HG03457 (cell line): Measurements from ENCODE around the gene STARD13.

Experiments used
- ATAC-seq: cut with Tn5 transposase; IDR thresholded peaks from one replicate; pipeline ENCODE4 v1.9.1; 2021; ENCODE audit warnings: moderate number of reproducible peaks; ENCODE audit not compliant: unreplicated experiment

Gene STARD13

DNA sequence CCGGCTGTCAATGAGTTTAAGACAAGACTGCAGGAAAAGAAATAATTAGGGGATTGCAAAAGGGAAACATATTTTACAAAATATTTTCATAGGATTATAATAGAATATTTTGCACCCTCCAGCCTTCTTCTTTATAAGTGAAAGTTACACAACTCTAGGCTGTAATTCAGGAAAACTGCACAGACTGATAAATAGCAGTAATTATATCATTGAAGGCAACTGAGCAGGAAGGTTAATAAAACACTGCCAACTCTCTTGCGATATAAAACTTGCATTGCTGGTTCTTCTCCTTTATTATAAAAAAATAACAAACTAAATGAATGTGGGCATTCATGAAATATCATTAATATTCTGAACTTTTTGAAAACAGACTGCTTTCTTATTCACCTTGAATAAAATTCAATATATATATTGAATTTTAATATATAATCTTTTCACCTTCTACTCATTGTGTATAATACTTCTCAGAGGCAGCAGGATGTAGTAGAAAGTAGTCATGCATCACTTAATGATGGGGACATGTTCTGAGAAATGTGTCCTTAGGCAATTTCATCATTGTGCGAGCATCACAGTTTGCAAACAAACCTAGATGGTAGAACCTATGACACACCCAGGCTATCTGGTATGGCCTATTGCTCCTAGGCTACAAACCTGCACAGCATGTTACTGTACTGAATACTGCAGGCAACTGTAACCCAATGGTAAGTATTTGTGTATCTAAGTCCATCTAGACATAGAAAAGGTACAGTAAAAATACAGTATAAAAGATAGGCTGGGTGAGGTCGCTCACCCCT lies 24.9 kb upstream of the STARD13 start:
- no peak for ATAC-seq

DNA sequence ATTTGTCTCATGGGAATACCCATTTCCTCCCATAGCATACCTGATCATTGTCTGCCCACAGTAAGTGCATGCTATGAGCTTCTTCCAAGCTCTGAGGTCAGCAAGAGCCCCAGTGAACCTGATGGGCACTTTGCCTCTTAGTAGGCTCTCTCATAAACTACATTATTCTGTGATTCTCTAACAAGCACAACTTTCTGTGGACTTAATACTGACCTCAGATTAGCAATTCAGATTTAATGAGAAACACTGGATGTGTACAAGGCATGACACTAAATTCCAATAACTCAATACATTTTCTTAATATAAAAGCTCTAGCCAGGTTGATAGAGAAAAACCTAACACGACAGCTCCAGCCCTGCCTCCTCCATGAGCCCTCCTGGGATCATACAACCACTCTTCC lies 23.3 kb upstream of the STARD13 start:
- no peak for ATAC-seq

DNA sequence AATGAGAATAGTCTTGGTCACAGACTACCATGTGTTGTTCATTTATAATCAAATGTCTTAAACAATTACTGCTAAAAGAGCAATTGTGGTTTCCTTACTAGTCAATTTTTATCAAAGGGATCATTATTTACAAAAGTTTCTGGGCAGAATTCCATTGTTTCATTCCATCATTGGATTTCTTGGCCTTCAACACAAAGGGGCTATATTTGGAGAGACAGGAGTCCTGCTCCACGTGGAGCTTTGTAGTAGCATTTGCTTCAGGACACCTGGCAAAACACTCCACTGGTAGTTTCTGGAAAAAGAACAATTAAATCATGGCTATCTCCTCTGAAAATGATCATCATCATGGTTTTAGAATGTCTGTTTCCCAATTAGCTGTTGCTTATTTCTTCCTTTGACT lies 22.3 kb upstream of the STARD13 start:
- no peak for ATAC-seq

DNA sequence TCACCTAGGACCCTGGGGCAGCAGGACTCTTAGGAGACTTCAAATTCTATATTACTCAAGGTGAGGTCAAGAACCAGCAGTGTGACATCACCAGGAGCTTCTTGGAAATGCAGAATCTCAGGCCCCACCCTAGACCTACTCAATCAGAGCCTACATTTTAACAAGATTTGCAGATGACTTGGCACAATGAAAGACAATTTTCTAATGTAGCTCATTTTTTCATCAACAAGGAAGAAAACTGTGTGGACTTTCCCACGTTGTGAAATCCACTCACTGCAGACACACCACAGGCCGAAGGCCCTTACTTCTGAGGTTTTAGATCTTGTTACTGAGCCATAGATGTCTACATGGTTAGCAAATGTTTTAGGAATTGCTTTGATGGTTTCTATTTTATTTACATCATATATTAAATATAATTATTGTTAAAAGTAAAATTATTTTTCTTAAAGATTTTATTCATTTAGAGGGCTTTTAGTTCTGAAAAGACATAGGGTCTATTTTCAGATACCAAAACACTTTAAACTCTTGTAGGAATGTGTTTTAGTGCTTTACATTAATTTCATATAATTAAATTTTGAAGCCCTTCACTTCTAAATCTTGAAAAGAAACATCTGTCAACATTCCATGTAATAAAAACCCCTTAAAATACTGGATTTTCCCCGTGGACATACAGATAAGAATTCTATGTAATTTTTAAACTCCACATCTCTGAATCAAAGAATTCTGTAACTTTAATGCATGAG lies 18.5 kb upstream of the STARD13 start:
- no peak for ATAC-seq

DNA sequence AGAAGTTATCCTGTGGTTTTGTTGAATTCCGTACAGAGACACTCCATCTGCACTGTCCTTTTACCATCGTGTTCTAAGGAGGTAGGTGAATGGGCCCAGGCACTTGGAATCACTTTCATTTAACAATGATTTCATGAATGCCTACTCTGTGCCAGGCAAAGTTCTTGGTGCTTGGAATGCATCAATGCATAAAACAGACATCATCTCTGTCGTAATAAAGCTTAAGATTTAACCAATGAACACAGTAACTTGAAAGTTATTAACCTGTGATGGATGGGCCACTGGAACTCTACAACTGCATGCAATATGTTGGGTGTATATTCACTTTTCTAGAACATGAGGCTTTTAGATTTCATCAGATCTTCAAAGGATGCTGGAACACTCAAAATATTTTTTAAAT lies 14.1 kb upstream of the STARD13 start:
- ATAC-seq: no peak

DNA sequence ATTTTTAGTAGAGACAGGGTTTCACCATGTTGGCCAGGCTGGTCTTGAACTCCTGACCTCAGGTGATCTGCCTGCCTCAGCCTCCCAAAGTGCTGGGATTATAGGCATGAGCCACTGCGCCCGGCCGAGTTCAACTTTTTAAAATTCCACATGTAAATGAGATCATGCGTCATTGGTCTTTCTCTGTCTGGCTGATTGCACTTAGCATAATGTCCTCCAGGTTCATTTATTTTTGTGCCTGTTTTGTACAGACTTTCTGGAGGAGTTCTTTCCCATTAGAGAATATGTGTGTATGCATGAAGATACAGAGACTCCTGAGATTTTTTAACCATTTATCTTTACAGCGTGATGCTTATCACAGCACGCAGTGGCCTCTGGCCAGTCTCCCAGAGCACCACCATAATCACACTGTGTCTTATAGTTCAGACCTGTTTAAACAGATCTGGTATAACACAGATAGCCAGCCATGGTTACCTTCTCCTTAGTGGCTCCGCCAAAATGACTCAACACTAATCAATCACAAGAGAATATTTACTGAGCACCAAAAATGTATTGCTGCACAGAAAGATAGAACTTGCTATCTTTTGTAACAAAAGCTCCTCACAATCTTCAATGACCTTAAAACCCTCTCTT lies 11.4 kb upstream of the STARD13 start:
- no peak for ATAC-seq

DNA sequence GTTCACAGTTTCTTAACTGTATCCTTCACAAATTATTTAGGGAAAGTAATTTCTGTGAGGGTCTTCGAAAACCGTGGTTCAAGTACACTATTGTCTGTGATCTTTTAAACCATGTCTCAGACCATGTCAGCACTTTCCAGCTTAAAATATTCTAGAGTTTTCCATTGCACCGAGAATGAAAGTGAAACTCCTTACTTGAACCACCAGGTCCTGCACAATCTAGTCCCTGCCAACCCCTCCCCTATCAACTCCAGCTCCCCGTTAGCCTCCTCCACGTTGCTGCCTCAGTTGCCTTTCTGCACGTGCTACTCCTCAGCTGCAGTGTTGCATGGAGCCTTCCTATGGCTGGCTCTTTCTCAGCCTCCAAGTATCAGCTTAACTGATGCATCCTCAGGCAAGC lies 7.2 kb upstream of the STARD13 start:
- no peak for ATAC-seq

DNA sequence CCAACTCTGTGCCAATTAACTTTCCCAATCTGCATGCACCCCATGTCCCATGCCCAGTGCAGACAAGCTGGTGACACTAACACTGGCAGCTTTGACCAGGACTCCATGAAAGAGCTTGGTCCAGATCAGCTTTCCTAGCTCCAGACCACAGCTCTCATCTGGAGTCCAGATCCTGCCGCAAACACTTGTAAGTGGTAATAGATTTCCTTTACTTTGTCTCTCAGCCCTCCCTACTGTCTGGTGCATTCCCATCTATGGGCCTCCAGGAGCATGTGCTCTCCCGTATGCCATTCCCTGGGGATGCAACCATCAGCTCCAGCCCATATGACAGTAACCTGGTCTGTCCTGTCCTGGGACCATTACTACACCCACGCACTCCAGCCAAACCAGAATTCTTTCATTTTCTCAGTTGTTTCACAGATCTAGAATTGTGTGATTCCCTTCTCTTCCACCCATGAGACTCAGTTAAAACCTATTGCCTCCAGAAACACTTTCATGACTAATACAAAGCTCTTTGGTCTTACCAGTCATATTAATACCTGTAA lies 4.9 kb upstream of the STARD13 start:
- no peak for ATAC-seq

DNA sequence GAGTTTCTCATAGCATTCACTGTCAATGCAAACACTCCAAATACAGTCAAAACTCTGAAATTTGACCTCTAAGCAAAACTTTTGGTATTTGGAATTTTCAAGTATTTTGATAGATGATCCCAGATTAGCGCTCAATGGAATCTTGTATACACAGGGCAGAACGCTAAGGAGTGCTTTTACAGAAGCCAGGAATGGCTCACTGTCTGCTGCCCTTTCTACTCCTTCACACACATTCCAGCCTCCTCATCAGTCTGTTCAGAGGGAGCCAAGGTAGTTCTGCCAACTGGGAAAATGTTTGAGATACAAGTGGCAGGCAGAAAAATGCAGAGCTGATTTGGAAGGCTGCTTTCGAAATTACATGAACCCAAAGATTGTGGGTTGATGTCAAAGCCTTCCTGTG lies 4.4 kb upstream of the STARD13 start:
- no peak for ATAC-seq

DNA sequence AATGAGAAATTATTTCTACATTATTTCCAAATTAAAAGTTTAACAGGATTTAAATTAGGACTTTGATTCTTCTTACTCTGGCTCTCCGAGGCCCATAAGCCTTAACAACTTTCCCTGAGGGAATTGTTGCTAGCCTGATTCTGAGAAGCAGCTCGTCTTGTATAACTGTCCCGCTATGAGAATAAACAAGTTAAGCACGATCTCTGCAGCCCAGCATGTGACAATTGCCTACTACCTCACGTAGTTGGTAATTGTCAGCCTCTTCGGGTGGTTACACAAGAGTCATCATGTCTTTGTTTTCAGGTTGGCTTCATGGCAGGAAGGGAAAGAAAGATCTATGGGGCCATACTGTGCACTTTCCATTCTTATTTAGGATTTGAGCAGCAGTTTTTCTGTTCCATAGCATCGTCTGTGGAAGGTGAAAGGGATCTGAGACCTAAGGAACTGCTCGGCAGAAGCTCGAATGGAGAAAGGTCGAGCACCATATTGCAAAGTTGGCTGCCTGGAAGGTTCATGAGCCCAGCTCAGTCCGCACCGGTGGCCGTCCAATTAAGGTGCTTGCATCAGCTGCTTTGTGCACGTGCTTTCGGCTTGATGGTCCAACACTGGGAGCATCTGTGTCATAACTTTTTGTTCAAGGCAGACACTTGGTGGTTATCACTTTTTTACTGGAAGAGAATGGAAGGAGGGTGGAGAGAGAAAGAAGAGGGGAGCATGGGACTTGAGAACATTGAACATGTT lies 1.8 kb upstream of the STARD13 start:
- no peak for ATAC-seq

DNA sequence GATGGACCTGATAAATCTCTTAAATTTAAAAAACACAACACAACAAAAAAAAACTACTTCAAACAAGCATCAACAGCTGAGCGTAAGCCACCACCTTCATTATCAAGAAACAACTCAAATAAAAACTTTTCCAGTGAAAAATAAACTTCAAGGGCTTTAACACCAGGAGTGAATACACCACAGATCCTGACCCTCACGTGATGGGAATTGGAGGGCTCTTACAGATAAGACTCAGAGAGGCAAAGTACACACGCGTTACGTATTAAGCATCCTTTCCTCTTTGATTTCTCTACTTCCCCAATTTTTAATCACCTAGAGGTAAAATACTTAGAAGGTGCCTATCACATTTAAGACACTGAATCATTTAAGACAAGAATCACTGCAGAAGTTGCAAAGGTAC lies 573 bp upstream of the STARD13 start:
- no peak for ATAC-seq

DNA sequence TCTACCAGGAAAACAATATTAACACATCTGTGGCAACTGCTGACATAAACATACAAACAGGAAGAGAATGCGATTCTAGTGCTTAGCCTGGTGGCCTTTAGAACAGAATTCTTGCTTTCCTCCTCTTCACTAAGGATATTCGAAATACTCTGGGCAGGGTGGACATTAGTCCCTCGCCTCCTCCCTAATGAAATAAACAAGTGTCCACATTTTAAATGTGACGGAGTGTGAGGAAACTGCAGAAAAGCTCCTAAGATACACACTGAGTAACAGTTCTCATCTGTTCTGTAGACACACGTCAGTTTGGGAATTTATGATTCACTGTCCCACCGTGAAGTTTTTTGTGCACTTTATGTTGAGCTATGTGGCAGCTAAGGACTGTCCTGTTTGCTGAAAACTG lies 639 bp downstream of the STARD13 start:
- ATAC-seq: no peak

DNA sequence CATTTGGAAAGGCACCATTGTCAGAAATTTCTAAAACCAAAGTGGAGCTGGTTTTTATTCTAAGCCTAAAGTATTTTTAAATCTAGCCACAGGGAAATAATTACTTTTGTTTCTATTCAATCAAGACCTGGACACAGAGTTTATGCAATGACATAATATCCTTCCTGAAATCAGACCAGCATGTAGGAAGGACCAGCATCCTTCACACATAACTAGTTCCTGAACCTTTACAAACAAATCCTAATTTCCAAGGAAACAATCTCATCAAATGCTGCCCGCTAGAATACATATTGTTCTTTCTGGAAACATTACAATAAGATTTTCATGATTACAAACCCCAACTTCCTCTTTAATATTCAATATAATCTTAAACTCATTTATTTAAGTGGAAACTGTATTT lies 1.5 kb downstream of the STARD13 start:
- no peak for ATAC-seq

DNA sequence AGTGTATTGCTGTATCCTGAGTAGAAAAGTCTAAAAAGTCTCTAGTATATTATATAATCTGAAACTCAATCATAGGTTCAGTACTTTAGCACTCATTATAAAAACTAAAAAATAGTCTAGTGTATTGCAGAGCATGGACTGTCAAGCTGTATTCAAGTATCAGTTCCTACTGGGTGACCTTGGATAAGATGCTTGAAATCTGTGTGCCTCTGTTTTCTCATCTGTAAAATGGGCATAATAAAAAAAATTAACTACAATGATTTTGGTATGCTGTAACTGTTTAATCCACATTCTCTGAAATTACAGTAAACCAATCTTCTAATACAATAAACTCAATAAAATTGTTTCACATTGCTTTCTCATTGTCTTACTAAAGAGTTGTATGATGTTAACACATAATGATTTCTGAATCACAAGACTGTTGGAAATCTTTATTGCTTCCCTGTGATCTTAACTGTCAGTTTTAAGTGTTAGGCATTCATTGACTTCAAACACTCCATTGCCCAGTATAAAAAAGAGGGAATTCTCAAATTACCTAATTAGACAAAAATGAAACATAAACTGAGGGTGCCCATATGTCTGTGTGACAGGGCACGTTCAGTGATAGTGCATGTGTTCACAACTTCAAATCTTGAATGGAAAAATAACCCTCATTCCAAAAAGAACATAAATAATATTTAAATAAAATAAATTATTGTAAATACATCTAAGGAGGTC lies 2.2 kb downstream of the STARD13 start:
- no peak for ATAC-seq

DNA sequence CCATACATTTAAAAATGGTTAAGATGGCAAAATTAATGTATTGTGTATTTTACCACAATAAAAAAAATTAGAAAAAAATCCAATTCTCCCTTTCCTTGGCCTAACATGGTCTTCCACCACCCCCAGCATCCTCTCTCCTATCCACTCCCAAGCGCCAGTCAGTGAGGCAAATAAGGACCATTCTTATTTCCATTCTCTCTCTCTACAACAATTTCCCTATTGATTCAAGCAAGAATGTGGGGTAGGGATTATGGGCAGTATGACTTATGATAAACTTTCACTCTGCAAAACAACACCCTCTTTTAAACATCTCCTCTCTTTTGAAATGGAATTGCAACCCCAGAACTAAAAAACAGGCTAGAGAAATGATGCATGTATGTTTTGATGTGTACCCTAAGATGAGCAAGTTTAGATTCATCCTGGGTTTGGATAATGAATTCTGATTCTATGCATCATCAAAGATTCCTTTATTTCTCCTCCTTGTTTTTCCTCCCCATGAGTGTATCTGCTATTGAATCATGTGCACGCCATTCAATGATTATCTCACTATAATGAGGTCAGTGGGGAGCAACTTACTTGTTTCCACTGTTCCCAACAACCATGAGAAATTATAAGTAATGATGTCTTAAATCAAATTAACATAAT lies 3.5 kb downstream of the STARD13 start:
- no peak for ATAC-seq

DNA sequence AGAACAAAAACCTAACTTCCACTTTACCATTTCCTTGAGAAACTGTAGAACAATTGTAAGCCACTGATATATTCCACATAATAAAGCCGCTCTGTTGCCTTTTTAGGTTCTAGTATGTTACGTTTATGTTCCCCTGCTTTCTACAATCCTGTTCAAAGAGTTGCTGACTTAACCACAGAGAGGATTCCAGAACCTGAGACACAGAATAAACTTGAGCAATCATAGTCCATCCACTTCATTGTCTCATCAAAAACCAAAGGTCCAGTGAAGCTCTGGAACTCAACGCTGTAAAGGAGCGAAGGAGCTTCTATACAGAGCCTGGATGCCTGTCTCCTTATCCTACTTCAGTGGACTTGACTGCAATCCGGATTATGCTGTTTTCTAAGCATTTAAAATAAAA lies 4.6 kb downstream of the STARD13 start:
- no peak for ATAC-seq

DNA sequence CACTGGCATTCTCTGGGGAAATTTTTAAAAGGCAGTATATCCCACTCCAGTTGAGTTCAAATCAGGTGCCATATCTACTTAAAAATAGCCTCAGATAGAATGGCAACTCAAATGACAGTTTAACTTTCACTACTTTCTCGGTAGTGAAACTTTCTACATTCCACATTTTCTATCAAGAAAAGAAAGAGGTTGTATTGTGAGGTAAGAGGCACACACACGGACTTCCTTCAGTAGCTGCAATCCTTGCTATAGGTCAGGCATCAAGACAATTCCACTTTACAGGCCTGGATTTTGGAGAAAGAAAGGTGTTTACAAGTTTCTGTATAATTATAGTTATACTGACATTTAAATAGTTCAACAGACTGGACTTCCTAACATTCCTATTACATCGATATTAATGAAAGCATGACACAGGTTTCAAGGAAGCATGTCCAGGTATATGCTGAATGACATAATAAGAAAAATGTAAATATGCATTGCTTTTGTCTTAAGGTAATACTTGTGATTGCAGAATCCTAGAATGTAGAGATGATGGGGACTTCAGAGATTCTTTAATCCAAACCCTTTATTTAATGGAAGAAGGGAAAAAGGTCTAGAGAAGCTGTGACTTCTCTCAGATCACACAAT lies 5.2 kb downstream of the STARD13 start:
- no peak for ATAC-seq

DNA sequence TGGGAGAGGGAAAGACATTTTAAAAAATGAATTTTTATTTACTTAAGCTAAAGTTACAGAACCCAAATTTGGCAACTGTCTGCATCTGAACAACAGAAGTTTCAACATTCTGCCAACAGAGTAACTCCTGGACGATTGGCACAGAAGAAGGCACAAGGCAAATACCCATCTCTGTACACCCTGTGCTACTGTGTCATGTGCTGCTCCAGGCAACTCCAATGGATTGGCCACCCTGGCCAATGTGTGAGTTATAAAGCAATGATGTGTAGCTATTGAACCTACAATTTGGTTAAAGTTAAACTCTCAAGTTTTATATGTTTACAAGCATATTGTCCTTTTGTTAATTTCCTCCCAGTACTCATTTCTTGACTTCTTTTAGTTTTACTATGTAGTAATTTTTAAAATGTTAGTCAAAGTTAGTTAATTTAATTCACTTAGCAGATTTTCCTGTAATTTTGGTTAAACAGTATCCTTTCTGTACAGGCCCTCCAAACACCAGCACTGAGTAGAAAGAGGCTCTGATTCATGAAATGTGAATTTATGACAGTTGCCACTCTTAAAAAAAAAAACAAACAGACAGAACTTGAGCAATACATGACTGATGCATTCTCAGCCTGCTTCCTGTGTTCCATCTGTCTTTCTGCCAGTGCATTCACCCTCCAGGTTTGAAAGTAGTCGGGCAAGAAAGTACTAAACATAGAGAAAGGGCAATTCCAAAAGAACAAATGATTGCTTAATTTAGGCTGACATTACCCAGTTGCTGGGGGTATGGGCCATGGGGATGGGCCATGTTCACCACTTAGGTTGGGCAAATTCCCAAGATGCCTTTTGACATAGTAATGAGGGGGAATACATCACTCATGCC lies 5.9 kb downstream of the STARD13 start:
- ATAC-seq: no peak

DNA sequence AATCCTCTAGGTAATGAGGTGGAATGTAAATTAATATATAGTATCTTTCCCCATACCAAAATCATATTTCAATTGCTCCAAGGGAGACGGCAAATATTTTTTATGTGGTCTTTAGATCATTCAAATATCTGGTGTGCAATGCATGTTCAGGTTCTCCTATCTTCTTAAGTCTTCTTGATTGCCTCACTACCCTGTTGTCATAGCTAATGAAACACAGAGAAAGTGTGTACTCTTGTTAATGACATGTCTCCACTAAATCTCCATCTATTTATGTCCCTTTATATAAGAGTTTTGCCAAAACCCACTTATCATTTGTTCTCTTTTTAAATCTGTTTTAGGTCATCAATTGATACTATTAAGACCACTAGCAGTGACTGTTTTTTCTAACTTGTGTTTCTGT lies 6.6 kb downstream of the STARD13 start:
- ATAC-seq: no peak
